Cardiac muscle cell (in vitro differentiated cells and primary cell): ENCODE measurements around the gene DPYD. TPM values are rescaled to one million over a fixed set of nuclear protein-coding genes. Genes with fewer than 3 reads are reported as not detected.

Experiments used
- DNase-seq, 2 donors: peaks; one replicate each; pipeline versions ENCODE4 v3.0.0 to v3.0.0-alpha.2; 2010 to 2017; ENCODE audit warnings: low read depth in 1 of 2, low spot score in 1 of 2
- H3K27ac ChIP-seq: fragments of 200-600 bp; sonication (generic); 2 replicates; pipeline ENCODE4 v1.5.1; 2016
- H3K27me3 ChIP-seq: fragments of 200-600 bp; sonication (generic); 2 replicates; pipeline ENCODE4 v1.6.0; 2016; ENCODE audit warnings: control low read depth
- H3K36me3 ChIP-seq: fragments of 200-600 bp; sonication (generic); 2 replicates; pipeline ENCODE4 v1.5.1; 2016; ENCODE audit warnings: control low read depth
- H3K4me1 ChIP-seq: fragments of 200-600 bp; sonication (generic); 2 replicates; pipeline ENCODE4 v1.8.1; 2017; ENCODE audit warnings: low read depth, mild to moderate bottlenecking, mixed run types
- H3K4me3 ChIP-seq: fragments of 200-600 bp; sonication (generic); 2 replicates; pipeline ENCODE4 v1.5.1; 2016; ENCODE audit warnings: mild to moderate bottlenecking
- H3K9me3 ChIP-seq: fragments of 200-600 bp; sonication (generic); 2 replicates; pipeline ENCODE4 v1.5.1; 2017; ENCODE audit warnings: low read depth, mild to moderate bottlenecking, control low read depth
- polyA plus RNA-seq: library from polyadenylated mRNA; unstranded; fragments of >200 nt; fragmentation: Nextera tagmentation; extraction: Ambion mirVana; gene quantifications from 2 replicates; pipeline ENCODE4 v1.2.1, GENCODE V29; 2016
- total RNA-seq: library from RNA; depleted of rRNA; stranded (reverse); fragments of >200 nt; gene quantifications from 2 replicates; pipeline ENCODE4 v1.2.3, GENCODE V29; 2016
- TF ChIP-seq, protein P1 (sequence below): IDR thresholded peaks from 2 replicates; pipeline ENCODE4 v1.5.1; 2012; ENCODE audit warnings: low read depth, mild to moderate bottlenecking, low read length

Gene DPYD
- total and polyA plus RNA-seq, 2 experiments from 2014 or later, result 0.66 to 2.0 TPM

DNA sequence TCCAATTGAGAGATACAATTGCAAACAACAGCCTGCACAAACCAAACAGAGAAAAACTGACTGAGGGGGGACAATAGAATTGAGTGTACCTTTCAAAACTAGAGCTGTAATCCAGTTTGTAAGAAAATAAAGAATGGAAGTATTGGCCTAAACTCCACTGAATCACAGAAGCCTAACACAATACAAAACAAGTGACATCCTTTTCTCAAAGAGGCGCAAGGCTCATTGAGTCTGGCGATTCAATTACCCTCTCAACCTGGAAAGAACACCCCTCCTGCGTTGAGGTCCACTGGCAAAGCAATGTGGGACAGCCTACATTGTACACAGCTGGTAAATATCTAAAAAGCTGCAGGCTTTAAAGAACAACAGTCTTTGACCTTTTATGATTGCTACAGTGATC is 182.6 kb downstream of the DPYD start:
- H3K27ac ChIP-seq, result no peak overlapping the region
- no peaks in the 10 kb centered on the region for H3K27me3 ChIP-seq
- no peak overlapping the region for H3K4me3 ChIP-seq
- TF ChIP-seq, protein P1, sequence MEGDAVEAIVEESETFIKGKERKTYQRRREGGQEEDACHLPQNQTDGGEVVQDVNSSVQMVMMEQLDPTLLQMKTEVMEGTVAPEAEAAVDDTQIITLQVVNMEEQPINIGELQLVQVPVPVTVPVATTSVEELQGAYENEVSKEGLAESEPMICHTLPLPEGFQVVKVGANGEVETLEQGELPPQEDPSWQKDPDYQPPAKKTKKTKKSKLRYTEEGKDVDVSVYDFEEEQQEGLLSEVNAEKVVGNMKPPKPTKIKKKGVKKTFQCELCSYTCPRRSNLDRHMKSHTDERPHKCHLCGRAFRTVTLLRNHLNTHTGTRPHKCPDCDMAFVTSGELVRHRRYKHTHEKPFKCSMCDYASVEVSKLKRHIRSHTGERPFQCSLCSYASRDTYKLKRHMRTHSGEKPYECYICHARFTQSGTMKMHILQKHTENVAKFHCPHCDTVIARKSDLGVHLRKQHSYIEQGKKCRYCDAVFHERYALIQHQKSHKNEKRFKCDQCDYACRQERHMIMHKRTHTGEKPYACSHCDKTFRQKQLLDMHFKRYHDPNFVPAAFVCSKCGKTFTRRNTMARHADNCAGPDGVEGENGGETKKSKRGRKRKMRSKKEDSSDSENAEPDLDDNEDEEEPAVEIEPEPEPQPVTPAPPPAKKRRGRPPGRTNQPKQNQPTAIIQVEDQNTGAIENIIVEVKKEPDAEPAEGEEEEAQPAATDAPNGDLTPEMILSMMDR, result no peak
- H3K36me3 ChIP-seq, result no peaks in the 10 kb centered on the region
- DNase-seq, result no peak
- no peaks in the 10 kb centered on the region for H3K9me3 ChIP-seq
- no peaks in the 10 kb centered on the region for H3K4me1 ChIP-seq

DNA sequence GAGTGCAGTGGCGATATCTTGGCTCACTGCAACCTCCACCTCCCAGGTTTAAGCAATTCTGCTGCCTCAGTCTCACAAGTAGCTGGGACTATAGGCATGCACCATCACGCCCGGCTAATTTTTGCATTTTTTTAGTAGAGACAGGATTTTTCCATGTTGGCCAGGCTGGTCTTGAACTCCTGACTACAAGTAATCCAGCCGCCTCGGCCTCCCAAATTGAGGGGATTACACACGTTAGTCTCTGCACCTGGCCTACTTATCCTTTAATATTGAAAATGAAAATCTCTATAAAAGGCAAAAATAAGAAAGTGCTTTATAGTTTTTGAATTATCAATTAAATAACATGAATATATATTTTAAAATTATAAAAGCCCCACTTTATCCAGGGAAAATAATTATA is 190.6 kb downstream of the DPYD start:
- Histone ChIP-seq H3K4me1 (no peaks in the 10 kb centered on the region), H3K27me3 (no peaks in the 10 kb centered on the region), H3K9me3 (no peaks in the 10 kb centered on the region), H3K27ac (no peak overlapping the region), H3K36me3 (no peaks in the 10 kb centered on the region), H3K4me3 (no peak overlapping the region)
- TF ChIP-seq, protein P1, result no peak
- no peak for DNase-seq

DNA sequence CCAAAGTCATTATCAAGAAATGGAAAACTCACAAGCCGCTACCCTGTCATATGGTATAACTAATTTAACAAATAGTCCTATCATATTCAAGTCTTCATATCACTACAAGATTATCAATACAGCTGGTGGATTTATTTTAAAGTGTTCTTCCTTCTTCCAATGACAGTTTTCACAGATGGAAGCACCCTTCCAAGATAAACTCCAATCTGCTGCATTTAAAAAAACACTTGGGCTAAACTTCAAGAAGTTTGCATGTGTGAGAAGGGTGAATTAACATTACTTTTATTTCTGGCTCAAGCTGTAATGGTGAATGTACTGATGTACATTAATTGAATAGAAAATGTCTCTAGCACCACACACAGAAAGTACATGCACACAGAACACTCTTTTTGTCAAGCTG is 192.4 kb downstream of the DPYD start:
- Histone ChIP-seq H3K9me3 (no peaks in the 10 kb centered on the region), H3K4me1 (no peaks in the 10 kb centered on the region), H3K27me3 (no peaks in the 10 kb centered on the region), H3K27ac (no peak overlapping the region), H3K36me3 (no peaks in the 10 kb centered on the region), H3K4me3 (no peak overlapping the region)
- DNase-seq, result no peak
- TF ChIP-seq, protein P1, result no peak

DNA sequence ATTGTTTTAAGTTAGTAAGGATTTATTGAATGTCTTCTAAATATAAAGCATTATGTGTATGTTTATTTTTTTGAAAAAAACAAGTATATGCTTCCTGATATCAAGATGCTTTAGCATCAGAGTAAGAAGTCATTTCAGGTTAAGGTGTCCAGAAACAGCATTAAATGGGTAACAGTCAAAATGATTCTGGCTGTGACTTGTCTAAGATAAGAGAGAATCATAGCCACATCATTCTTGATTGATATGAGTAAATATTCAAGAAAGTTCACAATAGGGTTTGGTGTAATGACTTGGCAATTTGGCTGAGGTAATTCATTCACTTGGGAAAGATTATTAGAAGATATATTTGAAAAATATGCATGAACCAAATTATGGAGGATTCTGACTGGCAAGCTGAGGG is 193.8 kb downstream of the DPYD start:
- H3K9me3 ChIP-seq, result no peaks in the 10 kb centered on the region

DNA sequence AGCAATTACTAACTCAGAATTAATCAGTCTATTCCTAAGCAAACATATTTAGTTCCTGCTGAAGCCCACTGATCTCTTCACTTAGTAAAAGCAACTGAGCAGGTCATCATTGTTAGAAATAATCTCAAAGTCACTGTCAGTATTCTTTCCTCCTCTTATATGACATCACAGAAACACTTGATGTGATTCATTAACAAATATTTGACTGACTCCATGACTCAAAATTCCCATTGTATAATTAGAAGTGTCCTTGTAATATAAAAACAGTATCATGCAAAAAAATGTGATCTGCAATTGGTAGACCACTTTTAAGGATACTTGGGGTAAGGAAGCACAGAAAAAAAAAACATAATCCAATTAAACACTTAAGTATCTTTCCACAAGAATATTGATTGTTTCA is 194.4 kb downstream of the DPYD start:
- Histone ChIP-seq H3K27me3 (no peaks in the 10 kb centered on the region), H3K36me3 (no peaks in the 10 kb centered on the region), H3K9me3 (no peaks in the 10 kb centered on the region), H3K4me3 (no peak overlapping the region), H3K27ac (no peak overlapping the region), H3K4me1 (no peaks in the 10 kb centered on the region)
- DNase-seq, result no peak
- TF ChIP-seq, protein P1, result no peak

More for the DNA sequence above, 193.8 kb downstream of the DPYD start:
- H3K4me3 ChIP-seq, result no peak overlapping the region
- H3K36me3 ChIP-seq, result no peaks in the 10 kb centered on the region
- TF ChIP-seq, protein P1, result no peak
- H3K27ac ChIP-seq, result no peak overlapping the region
- DNase-seq, result no peak
- no peaks in the 10 kb centered on the region for H3K4me1 ChIP-seq
- H3K27me3 ChIP-seq, result no peaks in the 10 kb centered on the region

DNA sequence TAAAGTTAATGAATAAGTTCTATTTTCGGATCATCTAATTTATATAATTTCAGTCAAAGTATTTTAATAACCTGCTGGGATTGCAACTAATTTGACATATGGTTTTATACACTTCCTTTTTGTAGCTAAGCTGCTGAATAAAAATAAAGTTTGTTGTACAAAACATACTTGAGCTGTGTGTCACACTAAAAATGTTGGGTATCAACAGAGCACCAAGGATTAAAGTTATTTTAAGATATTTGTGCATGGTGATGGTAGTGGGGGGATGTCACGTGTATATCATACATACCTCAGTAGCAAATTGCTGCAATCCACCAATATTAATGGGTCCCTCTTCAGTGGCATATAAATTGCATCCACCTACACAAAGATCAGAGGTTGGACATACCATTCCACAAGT is 199.6 kb downstream of the DPYD start:
- H3K4me1 ChIP-seq, result no peaks in the 10 kb centered on the region
- TF ChIP-seq, protein P1, result no peak
- H3K36me3 ChIP-seq, result no peaks in the 10 kb centered on the region
- no peak overlapping the region for H3K4me3 ChIP-seq
- H3K9me3 ChIP-seq, result no peaks in the 10 kb centered on the region
- no peaks in the 10 kb centered on the region for H3K27me3 ChIP-seq
- H3K27ac ChIP-seq, result no peak overlapping the region
- no peak for DNase-seq
